Suprapubic skin (tissue), 4 donors: ENCODE results near the gene SACM1L. TPM values are rescaled to one million over a fixed set of nuclear protein-coding genes. Genes with fewer than 3 reads are reported as not detected.
A peak's percentile ranks its signal among the peaks of the same experiment; 100 is the strongest.

Source experiments
- DNase-seq, 2 donors: peaks; one replicate each; pipeline ENCODE4 v3.0.0-alpha.2; 2019; ENCODE audit warnings: low spot score in 2 of 2
- H3K27ac ChIP-seq: fragments of 200-600 bp; sonication (generic); one replicate; pipeline ENCODE4 v1.5.1; 2019
- H3K27me3 ChIP-seq: fragments of 200-600 bp; sonication (generic); one replicate; pipeline ENCODE4 v1.5.1; 2019
- H3K36me3 ChIP-seq: fragments of 200-600 bp; sonication (generic); one replicate; pipeline ENCODE4 v1.5.1; 2019
- H3K4me1 ChIP-seq: fragments of 200-600 bp; sonication (generic); one replicate; pipeline ENCODE4 v1.5.1; 2019
- H3K4me3 ChIP-seq: fragments of 200-600 bp; sonication (generic); one replicate; pipeline ENCODE4 v1.5.1; 2019; ENCODE audit warnings: mild to moderate bottlenecking
- H3K9me3 ChIP-seq: fragments of 200-600 bp; sonication (generic); one replicate; pipeline ENCODE4 v1.5.1; 2019
- CTCF ChIP-seq, 2 donors: fragments of 200-600 bp in 1 of 2; fragments of 450-650 bp in 1 of 2; sonication (generic) in 1 of 2; IDR thresholded peaks; one replicate each; pipeline ENCODE4 v1.5.1; 2016 to 2019; ENCODE audit warnings: antibody characterized with exemption in 2 of 2, mild to moderate bottlenecking in 1 of 2, moderate library complexity in 1 of 2
- EP300 ChIP-seq: sonication (generic); formaldehyde crosslinking; IDR thresholded peaks from one replicate; pipeline ENCODE4 v1.6.1; 2017; ENCODE audit warnings: antibody characterized with exemption
- POLR2A ChIP-seq, 2 donors: fragments of 450-650 bp; IDR thresholded peaks; one replicate each; pipeline ENCODE4 v1.6.1; 2017; ENCODE audit warnings: antibody characterized with exemption in 2 of 2, mild to moderate bottlenecking in 2 of 2, moderate library complexity in 2 of 2
- POLR2AphosphoS5 ChIP-seq, 3 donors: sonication (generic); formaldehyde crosslinking; IDR thresholded peaks; one replicate each; pipeline ENCODE4 v1.6.1; 2017; ENCODE audit warnings: antibody characterized with exemption in 3 of 3
- WGBS: methylation state at CpG from one replicate; pipeline ENCODE4 v1.1.5; 2018; 5-methylcytosine and 5-hydroxymethylcytosine counted together
- total RNA-seq, 4 donors: library from RNA; depleted of rRNA; stranded (reverse); fragments of >200 nt; gene quantifications; one replicate each; pipeline ENCODE4 v1.1.0, GENCODE V29; 2016

Gene SACM1L
- total RNA-seq, 4 donors from 2014 or later, result 22.8 to 48.9 (median 31.2) TPM

DNA sequence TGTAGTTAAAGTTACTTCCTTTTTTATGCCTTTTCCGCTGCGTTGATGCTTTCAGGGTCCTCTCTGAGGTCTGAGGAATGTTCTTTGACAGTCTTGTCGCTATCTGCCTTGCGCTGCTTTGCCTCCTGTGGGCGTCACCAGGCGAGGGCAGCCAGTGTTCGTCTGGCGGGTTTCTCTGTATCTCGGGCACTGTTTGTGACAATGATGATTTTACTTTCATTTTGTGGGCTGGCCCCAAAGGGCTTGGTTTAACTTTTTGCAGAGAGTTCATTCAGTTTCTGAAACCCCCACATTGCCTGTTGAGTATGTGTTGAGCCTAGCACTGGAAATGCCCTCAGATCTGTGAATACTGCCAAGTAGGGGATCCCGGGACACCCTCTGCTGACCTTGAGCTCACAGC lies 24.6 kb upstream of the SACM1L start:
- Histone ChIP-seq H3K36me3 (peaks cover 5% of the 10 kb centered on the region), H3K27ac (peak overlapping the region; percentile 19), H3K4me1 (peaks cover 32% of the 10 kb centered on the region), H3K27me3 (no peaks in the 10 kb centered on the region), H3K4me3 (peak overlapping the region; percentile 39), H3K9me3 (no peaks in the 10 kb centered on the region)
- TF ChIP-seq POLR2AphosphoS5 (IDR thresholded peaks at IDR 0.05) (no peak), CTCF (IDR thresholded peaks at IDR 0.05) (no peak), POLR2A (IDR thresholded peaks at IDR 0.05) (no peak), EP300 (no peak)
- DNase-seq, result no peak
- WGBS, result 19% methylated on average over 10 of the region's 10 CpGs

GRCh38 chr3:45665101-45665572 lies 24.1 kb upstream of the SACM1L start:
- Histone ChIP-seq H3K4me3 (peak overlapping the region; percentile 39), H3K27me3 (no peaks in the 10 kb centered on the region), H3K36me3 (peaks cover 5% of the 10 kb centered on the region), H3K9me3 (no peaks in the 10 kb centered on the region), H3K4me1 (peaks cover 31% of the 10 kb centered on the region), H3K27ac (peak overlapping the region; percentile 19)
- no peak for DNase-seq
- TF ChIP-seq POLR2AphosphoS5 (IDR thresholded peaks at IDR 0.05) (peak in 1 of 3 donors; percentile 19), CTCF (IDR thresholded peaks at IDR 0.05) (peak; percentile 48 to 62), EP300 (no peak)
- WGBS, result 55% methylated on average over 9 of the region's 9 CpGs

DNA sequence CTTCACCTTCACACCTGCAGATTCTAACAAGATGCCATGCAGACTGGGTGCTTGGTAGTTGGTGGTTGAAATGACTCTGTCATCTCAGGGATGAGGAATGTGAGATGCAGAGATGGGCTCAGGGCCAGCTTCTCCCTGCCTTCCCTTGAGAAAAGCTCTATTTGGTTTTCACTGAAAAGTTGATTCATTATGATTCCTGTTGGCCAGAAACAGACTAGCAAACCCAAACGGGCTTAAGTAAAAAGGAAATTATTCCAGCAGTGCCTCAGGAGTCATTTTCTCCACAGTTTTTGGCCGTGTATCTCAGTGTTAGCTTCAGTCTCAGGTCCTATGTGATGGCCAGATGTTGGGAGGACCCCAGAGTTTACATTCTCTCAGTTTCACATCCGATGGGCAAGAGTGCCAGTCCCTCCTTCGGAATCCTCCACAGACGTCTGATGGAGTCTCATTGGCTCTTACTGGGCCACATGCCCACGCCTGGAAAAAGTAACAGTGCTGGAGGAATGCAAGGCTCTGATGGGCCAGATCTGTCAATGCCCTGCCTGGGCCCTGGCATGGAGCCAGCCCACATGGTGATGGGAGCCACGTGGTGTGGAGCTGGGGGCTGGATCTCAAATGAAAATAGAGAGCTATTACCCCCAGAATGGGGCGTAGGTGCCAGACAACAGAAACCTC lies 22.3 kb upstream of the SACM1L start:
- TF ChIP-seq CTCF (IDR thresholded peaks at IDR 0.05) (no peak), POLR2AphosphoS5 (IDR thresholded peaks at IDR 0.05) (no peak), EP300 (no peak), POLR2A (IDR thresholded peaks at IDR 0.05) (no peak)
- H3K9me3 ChIP-seq, result no peaks in the 10 kb centered on the region
- H3K27me3 ChIP-seq, result no peaks in the 10 kb centered on the region
- no peak overlapping the region for H3K4me3 ChIP-seq
- DNase-seq, result no peak
- 50% methylated on average over 7 of the region's 8 CpGs for WGBS
- peaks cover 46% of the 10 kb centered on the region for H3K4me1 ChIP-seq
- peaks cover 5% of the 10 kb centered on the region for H3K36me3 ChIP-seq
- no peak overlapping the region for H3K27ac ChIP-seq

GRCh38 chr3:45667569-45667934 lies 21.6 kb upstream of the SACM1L start:
- TF ChIP-seq EP300 (no peak), POLR2A (IDR thresholded peaks at IDR 0.05) (no peak), POLR2AphosphoS5 (IDR thresholded peaks at IDR 0.05) (no peak), CTCF (IDR thresholded peaks at IDR 0.05) (no peak)
- Histone ChIP-seq H3K4me3 (no peak overlapping the region), H3K27me3 (no peaks in the 10 kb centered on the region), H3K36me3 (peaks cover 5% of the 10 kb centered on the region), H3K9me3 (no peaks in the 10 kb centered on the region), H3K4me1 (peaks cover 50% of the 10 kb centered on the region), H3K27ac (no peak overlapping the region)
- 89% methylated on average over 1 of the region's 1 CpG for WGBS
- no peak for DNase-seq

DNA sequence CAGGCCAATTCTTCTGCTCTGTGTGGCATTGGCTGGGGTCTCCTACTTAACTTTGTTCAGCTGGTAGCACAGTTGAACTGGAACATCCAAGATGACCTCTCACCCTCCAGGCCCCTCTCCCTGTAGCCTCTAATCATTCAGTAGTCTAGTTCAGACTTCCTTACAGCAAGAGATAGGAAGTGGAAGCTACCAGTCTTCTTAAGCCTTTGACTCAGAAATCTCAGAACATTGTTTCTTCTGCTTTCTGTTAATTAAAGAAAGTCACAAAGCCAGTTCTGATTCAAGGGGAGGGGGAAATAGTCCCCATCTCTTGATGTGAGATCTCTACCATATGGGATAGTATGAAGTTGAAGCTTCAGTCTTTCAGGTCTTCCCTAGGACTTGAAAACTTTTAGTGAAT lies 18.8 kb upstream of the SACM1L start:
- no peak overlapping the region for H3K4me3 ChIP-seq
- no peak for TF ChIP-seq CTCF (IDR thresholded peaks at IDR 0.05)
- TF ChIP-seq POLR2AphosphoS5 (IDR thresholded peaks at IDR 0.05), result no peak
- TF ChIP-seq POLR2A (IDR thresholded peaks at IDR 0.05), result no peak
- no peak for TF ChIP-seq EP300
- no peaks in the 10 kb centered on the region for H3K9me3 ChIP-seq
- H3K36me3 ChIP-seq, result peaks cover 24% of the 10 kb centered on the region
- no peak for DNase-seq
- no peaks in the 10 kb centered on the region for H3K27me3 ChIP-seq
- peak overlapping the region; percentile 20 for H3K27ac ChIP-seq
- H3K4me1 ChIP-seq, result peaks cover 35% of the 10 kb centered on the region
